Measurements from ENCODE around the gene SPRED2. TPM values are rescaled to one million over a fixed set of nuclear protein-coding genes. Genes with fewer than 3 reads are reported as not detected.

Gene SPRED2
- total RNA-seq, 4 donors from 2014 or later = 15.6 to 63.0 (median 44.8) TPM

DNA sequence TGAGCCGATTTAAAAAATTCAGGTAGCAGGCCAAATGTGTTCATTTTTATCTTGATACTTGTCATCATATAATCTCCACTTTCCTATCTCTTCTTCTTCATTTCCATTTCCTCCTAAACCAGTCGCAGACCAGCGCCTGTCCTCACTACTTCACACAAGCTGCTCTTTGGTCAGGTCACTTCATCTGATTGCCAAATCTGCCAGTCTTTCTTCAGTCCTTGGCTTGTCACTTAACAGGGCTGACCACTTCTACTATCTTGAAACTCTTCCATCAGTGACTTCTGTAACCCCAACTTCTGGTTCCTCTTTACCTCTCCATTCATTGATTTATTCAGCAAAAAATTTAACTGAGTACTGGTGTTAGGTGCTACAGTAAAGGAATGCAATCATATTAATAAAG is 18.0 kb upstream of the SPRED2 start:
- Histone ChIP-seq H3K27ac (no peak overlapping the region), H3K36me3 (no peaks in the 10 kb centered on the region), H3K27me3 (no peaks in the 10 kb centered on the region), H3K4me1 (no peaks in the 10 kb centered on the region), H3K4me3 (no peak overlapping the region), H3K9me3 (no peaks in the 10 kb centered on the region)
- TF ChIP-seq CTCF (IDR thresholded peaks at IDR 0.05) (no peak), POLR2A (IDR thresholded peaks at IDR 0.05) (no peak)
- no peak for DNase-seq
- intact Hi-C loops (cut with DNase I; ENCODE audit: low total_unique reads) = no loop called here

DNA sequence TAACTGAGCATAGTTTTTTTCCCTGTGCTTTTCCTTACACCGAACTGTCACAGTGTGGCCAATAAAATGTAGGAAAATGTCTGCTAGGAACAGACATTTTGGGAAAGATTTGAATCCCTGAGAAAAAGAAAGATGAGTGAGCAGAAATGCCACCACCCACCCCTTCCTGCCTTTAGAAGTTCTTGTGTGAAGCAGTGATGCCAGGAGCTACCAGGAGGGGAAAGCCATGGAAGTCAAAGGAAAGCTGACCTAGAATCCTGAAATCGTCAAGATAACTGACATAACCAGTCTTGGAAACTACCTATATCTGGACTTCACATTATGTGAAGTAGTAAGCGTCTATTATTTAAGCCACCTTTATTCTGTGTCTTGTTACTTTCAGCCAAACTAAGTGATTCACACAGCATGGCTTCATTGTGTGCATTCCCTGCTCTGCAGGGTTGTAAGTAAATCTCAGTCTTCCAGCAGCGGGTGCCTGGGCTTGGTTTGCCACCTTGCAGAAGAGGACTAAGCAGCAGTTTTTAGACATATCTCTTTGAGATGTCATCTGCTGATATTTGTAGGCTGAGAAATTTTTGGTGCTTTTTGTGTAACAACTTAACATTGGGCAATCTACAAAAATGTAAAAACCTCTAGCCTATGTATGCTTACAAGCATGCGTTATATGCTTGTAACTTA is 11.2 kb upstream of the SPRED2 start:
- H3K36me3 ChIP-seq = no peaks in the 10 kb centered on the region
- H3K27me3 ChIP-seq = no peaks in the 10 kb centered on the region
- no peak overlapping the region for H3K27ac ChIP-seq
- intact Hi-C loops (cut with DNase I; ENCODE audit: low total_unique reads) = no loop called here
- H3K4me1 ChIP-seq = no peaks in the 10 kb centered on the region
- H3K4me3 ChIP-seq = no peak overlapping the region
- TF ChIP-seq POLR2A (IDR thresholded peaks at IDR 0.05) (no peak), CTCF (IDR thresholded peaks at IDR 0.05) (no peak)
- no peak for DNase-seq
- H3K9me3 ChIP-seq = no peaks in the 10 kb centered on the region

DNA sequence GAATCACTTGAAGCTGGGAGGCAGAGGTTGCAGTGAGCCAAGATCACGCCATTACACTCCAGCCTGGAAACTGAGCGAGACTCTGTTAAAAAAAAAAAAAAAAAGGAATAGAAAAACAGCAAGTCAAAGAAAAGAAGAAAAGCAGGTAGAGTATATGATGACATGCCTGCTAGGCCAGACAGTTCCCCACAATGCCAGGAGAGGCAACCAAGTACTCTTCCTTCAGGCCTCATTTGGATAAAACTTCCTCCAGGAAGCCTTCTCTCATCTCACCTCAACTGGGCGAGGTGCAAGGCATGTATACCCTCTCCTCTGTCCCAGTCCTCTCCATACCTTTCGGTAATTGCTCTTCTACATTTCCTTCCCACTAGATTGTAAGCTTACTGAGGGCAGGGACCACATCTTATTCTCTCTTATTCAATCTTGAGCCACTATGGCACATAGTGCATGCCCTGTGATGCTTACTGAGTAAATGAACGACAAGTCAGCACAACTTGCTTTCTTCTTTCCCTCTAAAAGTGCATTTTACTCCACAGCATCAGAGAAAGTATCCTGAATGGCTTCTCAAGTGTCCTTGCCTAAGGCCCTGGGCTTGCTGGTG is 10.1 kb upstream of the SPRED2 start:
- no peak for DNase-seq
- no peaks in the 10 kb centered on the region for H3K36me3 ChIP-seq
- intact Hi-C loops (cut with DNase I; ENCODE audit: low total_unique reads) = no loop called here
- TF ChIP-seq POLR2A (IDR thresholded peaks at IDR 0.05) (no peak), CTCF (IDR thresholded peaks at IDR 0.05) (no peak)
- H3K27me3 ChIP-seq = no peaks in the 10 kb centered on the region
- no peak overlapping the region for H3K4me3 ChIP-seq
- no peaks in the 10 kb centered on the region for H3K4me1 ChIP-seq
- no peaks in the 10 kb centered on the region for H3K9me3 ChIP-seq
- no peak overlapping the region for H3K27ac ChIP-seq

DNA sequence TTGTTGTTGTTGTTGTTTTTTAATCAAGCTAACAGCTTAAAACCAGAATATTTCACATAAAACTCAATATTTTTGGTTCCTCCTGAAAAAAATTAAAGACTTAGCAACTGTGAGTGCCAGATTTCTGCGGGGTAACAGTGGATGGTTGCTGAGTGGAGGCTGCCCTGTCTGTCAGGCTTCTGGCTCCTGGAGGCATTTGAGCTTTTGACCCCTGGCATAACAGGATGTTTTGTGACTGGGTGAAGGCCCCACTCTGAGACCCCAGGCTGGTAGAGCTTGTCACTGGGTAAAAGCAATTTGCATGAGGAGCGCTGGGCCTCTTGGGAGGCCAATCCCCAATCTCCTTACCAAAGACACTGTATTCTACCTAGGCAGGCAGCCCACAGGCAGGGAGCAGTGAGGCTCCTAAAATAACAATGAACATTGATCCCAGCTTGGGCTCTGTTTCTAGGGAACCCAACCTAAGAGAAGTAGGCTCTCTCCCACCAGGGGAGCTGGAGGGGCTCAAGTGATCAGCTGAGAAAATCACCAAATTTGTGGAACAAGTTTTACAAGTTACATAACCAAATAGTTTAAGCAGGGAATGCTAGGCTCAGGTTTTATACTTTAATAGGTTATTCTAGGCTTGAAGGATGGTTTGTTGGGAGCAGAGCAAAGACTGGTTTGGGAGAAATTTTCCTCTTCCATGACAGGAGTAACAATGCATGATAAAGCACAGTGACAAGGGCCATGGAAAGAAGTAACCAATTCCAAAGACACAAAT is 5.9 kb upstream of the SPRED2 start:
- Histone ChIP-seq H3K27ac (no peak overlapping the region), H3K4me3 (no peak overlapping the region), H3K36me3 (no peaks in the 10 kb centered on the region), H3K27me3 (no peaks in the 10 kb centered on the region), H3K9me3 (no peaks in the 10 kb centered on the region), H3K4me1 (peaks cover 0 to 3% of the 10 kb centered on the region in 2 donors)
- intact Hi-C loops (cut with DNase I; ENCODE audit: low total_unique reads) = no loop called here
- TF ChIP-seq CTCF (IDR thresholded peaks at IDR 0.05) = no peak
- DNase-seq = no peak

Data from uterus (tissue), 4 donors.